ENCODE measurements around the gene PSAPL1. TPM values are rescaled to one million over a fixed set of nuclear protein-coding genes. Genes with fewer than 3 reads are reported as not detected.

PSAPL1 gene
- total RNA-seq, 1 experiment from 2014 or later = not detected

- peaks cover 3% of the 10 kb centered on the region; the same call in 1 of the 2 replicates for H3K9me3 Mint-ChIP-seq
- H3K36me3 Mint-ChIP-seq = no peaks in the 10 kb centered on the region
- ATAC-seq (no peak), DNase-seq (ENCODE audit: low spot score) (no peak)
- ChIA-PET POLR2A (no interaction called here), CTCF (interaction anchor here (0.7 to 1.6 kb wide), 2 partner anchors 183 to 274 kb away, joined by 3 read pairs; no protein-coding TSS in a partner anchor)
- no peak overlapping the region for H3K27ac Mint-ChIP-seq
- H3K27me3 Mint-ChIP-seq (ENCODE audit: low read depth) = no peaks in the 10 kb centered on the region; the same call in 1 of the 2 replicates
- H3K4me1 Mint-ChIP-seq = peaks cover 18% of the 10 kb centered on the region
- TF ChIP-seq, protein P1, sequence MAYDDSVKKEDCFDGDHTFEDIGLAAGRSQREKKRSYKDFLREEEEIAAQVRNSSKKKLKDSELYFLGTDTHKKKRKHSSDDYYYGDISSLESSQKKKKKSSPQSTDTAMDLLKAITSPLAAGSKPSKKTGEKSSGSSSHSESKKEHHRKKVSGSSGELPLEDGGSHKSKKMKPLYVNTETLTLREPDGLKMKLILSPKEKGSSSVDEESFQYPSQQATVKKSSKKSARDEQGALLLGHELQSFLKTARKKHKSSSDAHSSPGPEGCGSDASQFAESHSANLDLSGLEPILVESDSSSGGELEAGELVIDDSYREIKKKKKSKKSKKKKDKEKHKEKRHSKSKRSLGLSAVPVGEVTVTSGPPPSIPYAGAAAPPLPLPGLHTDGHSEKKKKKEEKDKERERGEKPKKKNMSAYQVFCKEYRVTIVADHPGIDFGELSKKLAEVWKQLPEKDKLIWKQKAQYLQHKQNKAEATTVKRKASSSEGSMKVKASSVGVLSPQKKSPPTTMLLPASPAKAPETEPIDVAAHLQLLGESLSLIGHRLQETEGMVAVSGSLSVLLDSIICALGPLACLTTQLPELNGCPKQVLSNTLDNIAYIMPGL (CRISPR knock-in tag; IDR thresholded peaks at IDR 0.05) = no peak
- TF ChIP-seq NR1H2 (CRISPR knock-in tag; IDR thresholded peaks at IDR 0.05) = no peak
- TF ChIP-seq ZNF219 (CRISPR knock-in tag; IDR thresholded peaks at IDR 0.05; ENCODE audit: borderline replicate concordance) = no peak
- TF ChIP-seq, protein P2, sequence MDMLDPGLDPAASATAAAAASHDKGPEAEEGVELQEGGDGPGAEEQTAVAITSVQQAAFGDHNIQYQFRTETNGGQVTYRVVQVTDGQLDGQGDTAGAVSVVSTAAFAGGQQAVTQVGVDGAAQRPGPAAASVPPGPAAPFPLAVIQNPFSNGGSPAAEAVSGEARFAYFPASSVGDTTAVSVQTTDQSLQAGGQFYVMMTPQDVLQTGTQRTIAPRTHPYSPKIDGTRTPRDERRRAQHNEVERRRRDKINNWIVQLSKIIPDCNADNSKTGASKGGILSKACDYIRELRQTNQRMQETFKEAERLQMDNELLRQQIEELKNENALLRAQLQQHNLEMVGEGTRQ (CRISPR knock-in tag; IDR thresholded peaks at IDR 0.05) = no peak
- TF ChIP-seq OVOL2 (CRISPR knock-in tag; IDR thresholded peaks at IDR 0.05; ENCODE audit: borderline replicate concordance) = no peak
- TF ChIP-seq ZSCAN18 (CRISPR knock-in tag; IDR thresholded peaks at IDR 0.05) = no peak
- no peak for TF ChIP-seq FOXP1 (CRISPR knock-in tag; IDR thresholded peaks at IDR 0.05; ENCODE audit: borderline replicate concordance)
- TF ChIP-seq FOXK1 (CRISPR knock-in tag; IDR thresholded peaks at IDR 0.05) = no peak
- TF ChIP-seq, protein P3, sequence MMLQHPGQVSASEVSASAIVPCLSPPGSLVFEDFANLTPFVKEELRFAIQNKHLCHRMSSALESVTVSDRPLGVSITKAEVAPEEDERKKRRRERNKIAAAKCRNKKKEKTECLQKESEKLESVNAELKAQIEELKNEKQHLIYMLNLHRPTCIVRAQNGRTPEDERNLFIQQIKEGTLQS (CRISPR knock-in tag; conservative IDR thresholded peaks at IDR 0.05) = no peak
- TF ChIP-seq, protein P4, sequence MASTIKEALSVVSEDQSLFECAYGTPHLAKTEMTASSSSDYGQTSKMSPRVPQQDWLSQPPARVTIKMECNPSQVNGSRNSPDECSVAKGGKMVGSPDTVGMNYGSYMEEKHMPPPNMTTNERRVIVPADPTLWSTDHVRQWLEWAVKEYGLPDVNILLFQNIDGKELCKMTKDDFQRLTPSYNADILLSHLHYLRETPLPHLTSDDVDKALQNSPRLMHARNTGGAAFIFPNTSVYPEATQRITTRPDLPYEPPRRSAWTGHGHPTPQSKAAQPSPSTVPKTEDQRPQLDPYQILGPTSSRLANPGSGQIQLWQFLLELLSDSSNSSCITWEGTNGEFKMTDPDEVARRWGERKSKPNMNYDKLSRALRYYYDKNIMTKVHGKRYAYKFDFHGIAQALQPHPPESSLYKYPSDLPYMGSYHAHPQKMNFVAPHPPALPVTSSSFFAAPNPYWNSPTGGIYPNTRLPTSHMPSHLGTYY (CRISPR knock-in tag; IDR thresholded peaks at IDR 0.05) = no peak
- TF ChIP-seq FOXP4 (CRISPR knock-in tag; IDR thresholded peaks at IDR 0.05) = no peak
- TF ChIP-seq, protein P5, sequence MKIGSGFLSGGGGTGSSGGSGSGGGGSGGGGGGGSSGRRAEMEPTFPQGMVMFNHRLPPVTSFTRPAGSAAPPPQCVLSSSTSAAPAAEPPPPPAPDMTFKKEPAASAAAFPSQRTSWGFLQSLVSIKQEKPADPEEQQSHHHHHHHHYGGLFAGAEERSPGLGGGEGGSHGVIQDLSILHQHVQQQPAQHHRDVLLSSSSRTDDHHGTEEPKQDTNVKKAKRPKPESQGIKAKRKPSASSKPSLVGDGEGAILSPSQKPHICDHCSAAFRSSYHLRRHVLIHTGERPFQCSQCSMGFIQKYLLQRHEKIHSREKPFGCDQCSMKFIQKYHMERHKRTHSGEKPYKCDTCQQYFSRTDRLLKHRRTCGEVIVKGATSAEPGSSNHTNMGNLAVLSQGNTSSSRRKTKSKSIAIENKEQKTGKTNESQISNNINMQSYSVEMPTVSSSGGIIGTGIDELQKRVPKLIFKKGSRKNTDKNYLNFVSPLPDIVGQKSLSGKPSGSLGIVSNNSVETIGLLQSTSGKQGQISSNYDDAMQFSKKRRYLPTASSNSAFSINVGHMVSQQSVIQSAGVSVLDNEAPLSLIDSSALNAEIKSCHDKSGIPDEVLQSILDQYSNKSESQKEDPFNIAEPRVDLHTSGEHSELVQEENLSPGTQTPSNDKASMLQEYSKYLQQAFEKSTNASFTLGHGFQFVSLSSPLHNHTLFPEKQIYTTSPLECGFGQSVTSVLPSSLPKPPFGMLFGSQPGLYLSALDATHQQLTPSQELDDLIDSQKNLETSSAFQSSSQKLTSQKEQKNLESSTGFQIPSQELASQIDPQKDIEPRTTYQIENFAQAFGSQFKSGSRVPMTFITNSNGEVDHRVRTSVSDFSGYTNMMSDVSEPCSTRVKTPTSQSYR (CRISPR knock-in tag; IDR thresholded peaks at IDR 0.05) = no peak
- no peak for TF ChIP-seq NR2C2 (CRISPR knock-in tag; IDR thresholded peaks at IDR 0.05)
- TF ChIP-seq, protein P6, sequence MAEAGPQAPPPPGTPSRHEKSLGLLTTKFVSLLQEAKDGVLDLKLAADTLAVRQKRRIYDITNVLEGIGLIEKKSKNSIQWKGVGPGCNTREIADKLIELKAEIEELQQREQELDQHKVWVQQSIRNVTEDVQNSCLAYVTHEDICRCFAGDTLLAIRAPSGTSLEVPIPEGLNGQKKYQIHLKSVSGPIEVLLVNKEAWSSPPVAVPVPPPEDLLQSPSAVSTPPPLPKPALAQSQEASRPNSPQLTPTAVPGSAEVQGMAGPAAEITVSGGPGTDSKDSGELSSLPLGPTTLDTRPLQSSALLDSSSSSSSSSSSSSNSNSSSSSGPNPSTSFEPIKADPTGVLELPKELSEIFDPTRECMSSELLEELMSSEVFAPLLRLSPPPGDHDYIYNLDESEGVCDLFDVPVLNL (CRISPR knock-in tag; IDR thresholded peaks at IDR 0.05; ENCODE audit: borderline replicate concordance, low read depth) = no peak
- H3K4me3 Mint-ChIP-seq = no peak overlapping the region
These were observed 32.7 kb upstream of the PSAPL1 start for GRCh38 chr4:7467471-7467870.
